ENCODE measurements around the gene CPN2. TPM values are rescaled to one million over a fixed set of nuclear protein-coding genes. Genes with fewer than 3 reads are reported as not detected.

CPN2 gene
- total and polyA plus RNA-seq, 2 of the 13 experiments (the other 11 are each of a cell fraction or from before 2014, with no cell fraction given): 26.7 to 27.7 TPM

- TF ChIP-seq ZNF318 (CRISPR knock-in tag; IDR thresholded peaks at IDR 0.05) (no peak), POLR2AphosphoS2 (IDR thresholded peaks at IDR 0.05; ENCODE audit: low read depth, low read length) (no peak)
Measured at GRCh38 chr3:194294199-194294894, 56.8 kb downstream of the CPN2 start (continued).

GRCh38 chr3:194293546-194294198 lies 57.5 kb downstream of the CPN2 start:
- Histone ChIP-seq H3K36me3 (replicated peaks in 1 of 2; ENCODE audit: control insufficient read depth in 1 of 2, insufficient read depth in 2 of 2, low read length in 2 of 2) (no peaks in the 10 kb centered on the region), H3K79me2 (ENCODE audit: insufficient read depth, low read length) (no peaks in the 10 kb centered on the region), H3K9me3 (ENCODE audit: low read length) (no peaks in the 10 kb centered on the region), H2AFZ (ENCODE audit: low read length) (no peak overlapping the region), H4K20me1 (ENCODE audit: insufficient read depth, low read length) (no peaks in the 10 kb centered on the region), H3K4me3 (replicated peaks in 1 of 3; ENCODE audit: insufficient read depth in 1 of 3, low read depth in 2 of 3, low read length in 3 of 3) (no peak overlapping the region), H3K4me2 (ENCODE audit: low read depth, low read length) (no peak overlapping the region), H3K9ac (ENCODE audit: insufficient read depth, low read depth, low read length) (no peak overlapping the region), H3K4me1 (ENCODE audit: insufficient read depth, low read length) (peaks cover 23% of the 10 kb centered on the region), H3K27me3 (ENCODE audit: control insufficient read depth in 1 of 2, insufficient read depth in 2 of 2, low read length in 2 of 2) (0 out of 5 replicates have a peak, but pooled peaks cover 0 to 5% of the 10 kb centered on the region in 2 experiments), H3K27ac (ENCODE audit: extremely low read length, insufficient read depth, low read length) (no peak overlapping the region)
- TF ChIP-seq RARA (CRISPR knock-in tag; IDR thresholded peaks at IDR 0.05): peak; percentile 22; the same call in 1 of the 2 replicates
- TF ChIP-seq ESRRA (CRISPR knock-in tag; IDR thresholded peaks at IDR 0.05; ENCODE audit: low read depth): peak; percentile 62
- TF ChIP-seq ZNF567 (CRISPR knock-in tag; IDR thresholded peaks at IDR 0.05; ENCODE audit: borderline replicate concordance): no peak
- in situ Hi-C loops (cut with HindIII; ENCODE audit: extremely low pct_ligation_motif_present, low pct_unique_long_range_greater_than_20kb) (no loop called here), intact Hi-C loops (cut with micrococcal nuclease; ENCODE audit: unreplicated experiment) (no loop called here)
- no peak for DNase-seq (ENCODE audit: low spot score)
- no peak for FAIRE-seq
- ChIA-PET CTCF (ENCODE audit: low intra/inter-chr PET ratio, low total read pairs) (no interaction called here), POLR2A (no interaction called here)
- ATAC-seq: no peak
- no TSS peak for BruUV-seq (replicated peaks)
- WGBS (ENCODE audit: low lambda C conversion rate): 29% methylated on average over 2 of the region's 2 CpGs
